ENCODE data around the gene DYNC1H1. TPM values are rescaled to one million over a fixed set of nuclear protein-coding genes. Genes with fewer than 3 reads are reported as not detected.

The DYNC1H1 gene
- polyA plus RNA-seq, 1 donor from 2014 or later, result 298 TPM

DNA sequence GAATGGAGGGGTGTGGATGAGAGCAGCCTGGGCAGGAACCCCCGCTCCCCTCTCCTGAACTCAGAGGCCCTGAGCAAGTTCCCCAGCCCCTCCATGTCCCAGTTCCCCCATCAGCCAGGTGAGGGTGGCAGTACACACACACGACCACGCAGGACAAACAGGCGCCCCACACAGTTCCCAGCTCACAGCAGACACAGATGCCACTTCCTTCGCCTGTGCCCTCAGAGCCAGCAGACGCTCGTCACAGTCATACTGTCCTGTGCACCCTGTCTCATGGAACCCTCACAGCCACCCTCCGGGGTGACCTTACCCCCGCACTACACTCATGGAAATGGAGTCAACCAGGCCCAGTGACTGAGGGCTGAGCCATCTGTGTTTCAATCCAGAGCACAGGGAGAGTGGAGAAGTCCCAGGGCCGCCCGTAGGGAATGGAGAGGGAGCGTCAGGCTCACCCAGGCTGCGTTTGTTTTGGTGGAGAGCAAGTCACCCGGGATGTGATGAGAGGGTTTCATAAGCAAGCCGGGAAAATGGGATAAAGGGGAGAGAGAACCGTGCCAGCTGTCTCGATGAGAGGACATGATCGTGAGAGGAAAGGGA, 47.5 kb upstream of the DYNC1H1 start:
- H3K9me2 ChIP-seq (ENCODE audit: insufficient read depth, low read length), result no peaks in the 10 kb centered on the region
- H3K27ac ChIP-seq (ENCODE audit: low read length), result no peak overlapping the region
- H2AFZ ChIP-seq (ENCODE audit: low read depth, low read length), result no peak overlapping the region
- H3K36me3 ChIP-seq (ENCODE audit: insufficient read depth, low read length), result peaks cover 6% of the 10 kb centered on the region
- no peaks in the 10 kb centered on the region for H3K27me3 ChIP-seq (ENCODE audit: insufficient read depth, low read depth, low read length)
- no peaks in the 10 kb centered on the region for H3K9me3 ChIP-seq (ENCODE audit: low read length)
- no peaks in the 10 kb centered on the region for H3K79me2 ChIP-seq (replicated peaks; ENCODE audit: insufficient read depth, low read length)
- no peaks in the 10 kb centered on the region for H3F3A ChIP-seq (ENCODE audit: insufficient read depth, low read length, poor library complexity, severe bottlenecking)
- H3K4me2 ChIP-seq (ENCODE audit: low read length), result no peak overlapping the region
- H4K20me1 ChIP-seq (ENCODE audit: insufficient read depth), result no peaks in the 10 kb centered on the region
- H3K9ac ChIP-seq (ENCODE audit: low read length), result no peak overlapping the region
- TF ChIP-seq, protein P1, sequence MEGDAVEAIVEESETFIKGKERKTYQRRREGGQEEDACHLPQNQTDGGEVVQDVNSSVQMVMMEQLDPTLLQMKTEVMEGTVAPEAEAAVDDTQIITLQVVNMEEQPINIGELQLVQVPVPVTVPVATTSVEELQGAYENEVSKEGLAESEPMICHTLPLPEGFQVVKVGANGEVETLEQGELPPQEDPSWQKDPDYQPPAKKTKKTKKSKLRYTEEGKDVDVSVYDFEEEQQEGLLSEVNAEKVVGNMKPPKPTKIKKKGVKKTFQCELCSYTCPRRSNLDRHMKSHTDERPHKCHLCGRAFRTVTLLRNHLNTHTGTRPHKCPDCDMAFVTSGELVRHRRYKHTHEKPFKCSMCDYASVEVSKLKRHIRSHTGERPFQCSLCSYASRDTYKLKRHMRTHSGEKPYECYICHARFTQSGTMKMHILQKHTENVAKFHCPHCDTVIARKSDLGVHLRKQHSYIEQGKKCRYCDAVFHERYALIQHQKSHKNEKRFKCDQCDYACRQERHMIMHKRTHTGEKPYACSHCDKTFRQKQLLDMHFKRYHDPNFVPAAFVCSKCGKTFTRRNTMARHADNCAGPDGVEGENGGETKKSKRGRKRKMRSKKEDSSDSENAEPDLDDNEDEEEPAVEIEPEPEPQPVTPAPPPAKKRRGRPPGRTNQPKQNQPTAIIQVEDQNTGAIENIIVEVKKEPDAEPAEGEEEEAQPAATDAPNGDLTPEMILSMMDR (IDR thresholded peaks at IDR 0.05; ENCODE audit: poor library complexity, severe bottlenecking), result no peak
- TF ChIP-seq RAD21 (conservative IDR thresholded peaks at IDR 0.05), result no peak
- TF ChIP-seq SMC3 (conservative IDR thresholded peaks at IDR 0.05; ENCODE audit: poor library complexity), result no peak
- TF ChIP-seq EP300 (conservative IDR thresholded peaks at IDR 0.05; ENCODE audit: poor library complexity, severe bottlenecking), result no peak
- TF ChIP-seq MXI1 (conservative IDR thresholded peaks at IDR 0.05; ENCODE audit: poor library complexity, severe bottlenecking), result no peak
- no peak for TF ChIP-seq TAF1 (IDR thresholded peaks at IDR 0.05; ENCODE audit: low read depth)
- H3K4me3 ChIP-seq (ENCODE audit: low read length), result no peak overlapping the region

DNA sequence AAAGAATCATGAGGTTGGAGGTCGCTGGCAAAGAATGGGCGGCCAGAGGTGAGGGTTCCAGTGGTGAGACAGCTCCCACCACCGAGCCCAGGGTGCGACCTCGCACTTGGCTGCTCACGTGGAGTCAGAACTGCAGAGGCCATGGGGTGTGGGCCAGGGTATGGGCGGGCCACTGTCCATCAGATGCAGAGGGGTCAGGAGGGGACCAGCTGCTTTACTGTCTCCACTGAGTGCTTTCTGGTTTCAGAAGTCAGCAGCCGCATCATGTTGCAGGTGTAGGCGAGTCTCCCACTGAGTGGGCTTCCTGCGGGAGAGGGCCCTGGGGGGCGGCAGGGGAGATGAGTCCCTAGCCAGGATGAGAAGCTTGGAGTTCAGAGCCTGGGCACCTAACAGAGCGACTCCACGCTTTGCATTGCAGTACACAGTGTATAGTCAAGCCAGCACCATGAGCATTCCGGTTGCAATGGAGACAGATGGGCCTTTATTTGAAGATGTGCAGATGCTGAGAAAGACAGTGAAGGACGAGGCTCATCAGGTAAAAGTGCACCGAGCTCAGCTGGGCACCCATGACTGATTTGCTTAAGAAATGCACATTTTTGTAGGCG, 46.9 kb upstream of the DYNC1H1 start:
- Histone ChIP-seq H3K9me2 (ENCODE audit: insufficient read depth, low read length) (no peaks in the 10 kb centered on the region), H3K79me2 (replicated peaks; ENCODE audit: insufficient read depth, low read length) (no peaks in the 10 kb centered on the region), H3K9me3 (ENCODE audit: low read length) (no peaks in the 10 kb centered on the region), H3K27me3 (ENCODE audit: insufficient read depth, low read depth, low read length) (no peaks in the 10 kb centered on the region), H3K4me2 (ENCODE audit: low read length) (no peak overlapping the region), H3F3A (ENCODE audit: insufficient read depth, low read length, poor library complexity, severe bottlenecking) (no peaks in the 10 kb centered on the region), H2AFZ (ENCODE audit: low read depth, low read length) (no peak overlapping the region), H3K9ac (ENCODE audit: low read length) (no peak overlapping the region), H4K20me1 (ENCODE audit: insufficient read depth) (no peaks in the 10 kb centered on the region), H3K27ac (ENCODE audit: low read length) (no peak overlapping the region), H3K36me3 (ENCODE audit: insufficient read depth, low read length) (peaks cover 6% of the 10 kb centered on the region), H3K4me3 (ENCODE audit: low read length) (no peak overlapping the region)
- TF ChIP-seq EP300 (conservative IDR thresholded peaks at IDR 0.05; ENCODE audit: poor library complexity, severe bottlenecking), result no peak
- no peak for TF ChIP-seq MXI1 (conservative IDR thresholded peaks at IDR 0.05; ENCODE audit: poor library complexity, severe bottlenecking)
- TF ChIP-seq EZH2 (IDR thresholded peaks at IDR 0.05; ENCODE audit: borderline replicate concordance, insufficient read depth, low read length, poor library complexity, severe bottlenecking), result no peak

DNA sequence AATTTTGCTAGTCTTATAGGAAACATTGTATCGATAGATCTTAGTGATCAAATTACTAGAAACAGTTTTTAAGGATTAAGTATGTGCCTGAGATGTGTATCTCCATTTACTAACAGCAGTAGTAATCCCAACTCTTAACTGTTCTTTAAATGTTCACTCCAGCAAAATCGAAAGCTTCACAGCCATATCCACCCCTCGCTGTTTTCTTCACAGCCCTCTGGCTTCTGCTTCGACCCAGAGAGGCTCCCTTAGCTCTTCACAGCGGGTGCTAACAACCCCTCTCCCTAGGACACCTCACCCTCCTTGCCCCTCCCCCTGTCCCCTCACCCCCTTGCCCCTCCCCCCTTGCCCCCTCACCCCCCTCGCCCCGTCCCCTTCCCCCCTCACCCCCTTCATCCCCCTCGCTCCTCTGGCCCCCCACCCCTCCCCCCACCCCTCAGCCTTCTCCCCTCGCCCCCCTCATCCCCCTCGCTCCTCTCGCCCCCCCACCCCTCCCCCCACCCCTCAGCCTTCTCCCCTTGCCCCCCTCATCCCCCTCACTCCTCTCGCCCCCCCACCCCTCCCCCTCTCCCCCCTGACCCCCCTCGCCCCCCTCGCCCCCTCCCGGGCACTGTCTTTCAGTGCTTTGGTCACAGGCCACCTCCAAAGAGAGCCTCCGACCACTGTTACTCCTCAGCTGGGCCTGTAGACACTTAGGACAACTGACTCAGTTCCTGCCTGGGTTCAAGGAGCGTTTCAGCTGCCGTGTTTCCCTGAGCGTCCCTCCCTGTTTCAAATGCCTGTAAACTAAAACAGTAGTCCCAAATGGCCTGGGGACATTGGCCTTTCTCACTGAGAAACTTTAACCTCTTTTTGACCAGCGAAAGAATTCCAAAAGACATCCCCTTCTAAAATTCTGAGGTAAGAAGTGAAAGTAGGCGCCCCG, 46.0 kb upstream of the DYNC1H1 start:
- H4K20me1 ChIP-seq (ENCODE audit: insufficient read depth), result no peaks in the 10 kb centered on the region
- no peak overlapping the region for H3K4me2 ChIP-seq (ENCODE audit: low read length)
- no peaks in the 10 kb centered on the region for H3K27me3 ChIP-seq (ENCODE audit: insufficient read depth, low read depth, low read length)
- H3K4me3 ChIP-seq (ENCODE audit: low read length), result no peak overlapping the region
- no peak overlapping the region for H3K9ac ChIP-seq (ENCODE audit: low read length)
- H3K9me3 ChIP-seq (ENCODE audit: low read length), result no peaks in the 10 kb centered on the region
- H3K27ac ChIP-seq (ENCODE audit: low read length), result no peak overlapping the region
- no peaks in the 10 kb centered on the region for H3K79me2 ChIP-seq (replicated peaks; ENCODE audit: insufficient read depth, low read length)
- H3K36me3 ChIP-seq (ENCODE audit: insufficient read depth, low read length), result peaks cover 5% of the 10 kb centered on the region
- H3F3A ChIP-seq (ENCODE audit: insufficient read depth, low read length, poor library complexity, severe bottlenecking), result no peaks in the 10 kb centered on the region
- TF ChIP-seq, protein P2, sequence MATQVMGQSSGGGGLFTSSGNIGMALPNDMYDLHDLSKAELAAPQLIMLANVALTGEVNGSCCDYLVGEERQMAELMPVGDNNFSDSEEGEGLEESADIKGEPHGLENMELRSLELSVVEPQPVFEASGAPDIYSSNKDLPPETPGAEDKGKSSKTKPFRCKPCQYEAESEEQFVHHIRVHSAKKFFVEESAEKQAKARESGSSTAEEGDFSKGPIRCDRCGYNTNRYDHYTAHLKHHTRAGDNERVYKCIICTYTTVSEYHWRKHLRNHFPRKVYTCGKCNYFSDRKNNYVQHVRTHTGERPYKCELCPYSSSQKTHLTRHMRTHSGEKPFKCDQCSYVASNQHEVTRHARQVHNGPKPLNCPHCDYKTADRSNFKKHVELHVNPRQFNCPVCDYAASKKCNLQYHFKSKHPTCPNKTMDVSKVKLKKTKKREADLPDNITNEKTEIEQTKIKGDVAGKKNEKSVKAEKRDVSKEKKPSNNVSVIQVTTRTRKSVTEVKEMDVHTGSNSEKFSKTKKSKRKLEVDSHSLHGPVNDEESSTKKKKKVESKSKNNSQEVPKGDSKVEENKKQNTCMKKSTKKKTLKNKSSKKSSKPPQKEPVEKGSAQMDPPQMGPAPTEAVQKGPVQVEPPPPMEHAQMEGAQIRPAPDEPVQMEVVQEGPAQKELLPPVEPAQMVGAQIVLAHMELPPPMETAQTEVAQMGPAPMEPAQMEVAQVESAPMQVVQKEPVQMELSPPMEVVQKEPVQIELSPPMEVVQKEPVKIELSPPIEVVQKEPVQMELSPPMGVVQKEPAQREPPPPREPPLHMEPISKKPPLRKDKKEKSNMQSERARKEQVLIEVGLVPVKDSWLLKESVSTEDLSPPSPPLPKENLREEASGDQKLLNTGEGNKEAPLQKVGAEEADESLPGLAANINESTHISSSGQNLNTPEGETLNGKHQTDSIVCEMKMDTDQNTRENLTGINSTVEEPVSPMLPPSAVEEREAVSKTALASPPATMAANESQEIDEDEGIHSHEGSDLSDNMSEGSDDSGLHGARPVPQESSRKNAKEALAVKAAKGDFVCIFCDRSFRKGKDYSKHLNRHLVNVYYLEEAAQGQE (IDR thresholded peaks at IDR 0.05; ENCODE audit: borderline replicate concordance), result no peak
- no peak for TF ChIP-seq EZH2 (IDR thresholded peaks at IDR 0.05; ENCODE audit: borderline replicate concordance, insufficient read depth, low read length, poor library complexity, severe bottlenecking)
- TF ChIP-seq TAF1 (IDR thresholded peaks at IDR 0.05; ENCODE audit: low read depth), result no peak
- TF ChIP-seq EP300 (conservative IDR thresholded peaks at IDR 0.05; ENCODE audit: poor library complexity, severe bottlenecking), result no peak
- TF ChIP-seq POLR2AphosphoS5 (IDR thresholded peaks at IDR 0.05), result no peak
- no peak for TF ChIP-seq SMC3 (conservative IDR thresholded peaks at IDR 0.05; ENCODE audit: poor library complexity)
- no peak for TF ChIP-seq MXI1 (conservative IDR thresholded peaks at IDR 0.05; ENCODE audit: poor library complexity, severe bottlenecking)
- TF ChIP-seq, protein P1 (IDR thresholded peaks at IDR 0.05; ENCODE audit: poor library complexity, severe bottlenecking), result no peak
- no peak for TF ChIP-seq RAD21 (conservative IDR thresholded peaks at IDR 0.05)
- no peak overlapping the region for H2AFZ ChIP-seq (ENCODE audit: low read depth, low read length)
- no peaks in the 10 kb centered on the region for H3K9me2 ChIP-seq (ENCODE audit: insufficient read depth, low read length)
